NK-92 treated with Interleukin-12 subunit alpha and Interleukin-12 subunit beta, amount 100 ng/mL, for 24 hours (cell line): ENCODE measurements around the gene LIMS2.

Source experiments
- DNase-seq: peaks from one replicate; lab custom pipeline; 2025; lab: John Stamatoyannopoulos, UW

LIMS2 gene

DNA sequence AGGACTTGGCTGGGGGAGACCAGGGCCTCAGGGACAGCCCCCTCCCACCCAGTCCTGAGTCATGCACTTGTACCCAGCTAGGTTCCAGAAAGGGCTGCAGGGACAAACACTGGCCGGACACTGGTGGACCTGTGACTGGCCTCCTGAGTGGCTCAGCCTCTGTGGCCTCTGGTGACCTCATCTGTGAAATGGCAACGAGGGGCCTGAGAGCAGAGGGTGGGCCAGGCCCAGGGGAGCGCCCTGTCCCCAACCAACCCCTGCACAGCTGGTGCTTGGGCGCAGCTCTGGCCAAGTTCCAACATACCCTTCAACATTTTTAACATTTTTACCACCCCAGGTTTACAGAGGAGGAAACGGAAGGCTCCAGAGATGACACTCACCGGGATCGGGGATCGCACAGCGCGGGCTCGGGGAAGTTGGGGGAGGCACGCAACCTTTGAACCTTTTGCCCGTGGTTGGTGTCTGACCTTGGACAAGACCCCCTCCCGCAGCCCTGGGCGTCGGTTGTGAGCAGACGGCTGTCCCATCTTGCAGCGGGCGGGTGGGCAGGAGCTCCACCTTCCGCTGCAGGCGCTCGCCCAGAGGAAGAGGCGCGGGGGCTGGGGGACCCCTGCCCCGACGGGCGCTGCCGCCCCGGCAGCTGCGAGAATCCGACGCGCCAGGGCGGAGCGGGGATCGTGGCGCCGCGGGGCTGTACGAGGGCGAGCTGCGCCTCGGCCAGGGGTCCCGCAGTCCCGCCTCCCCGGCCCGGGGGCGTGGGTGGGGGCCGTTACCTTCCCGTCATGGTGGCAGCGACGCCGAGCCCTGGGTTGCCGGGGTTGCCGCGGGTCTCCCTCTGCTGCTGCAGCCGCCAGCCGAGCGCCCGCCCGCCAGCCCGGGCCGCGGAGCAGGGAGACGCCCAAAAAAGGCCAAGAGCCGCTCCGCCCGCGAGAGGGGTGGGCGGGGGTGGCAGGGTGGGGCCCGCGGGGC, 805 bp downstream of the LIMS2 start:
- DNase-seq, result no peak

DNA sequence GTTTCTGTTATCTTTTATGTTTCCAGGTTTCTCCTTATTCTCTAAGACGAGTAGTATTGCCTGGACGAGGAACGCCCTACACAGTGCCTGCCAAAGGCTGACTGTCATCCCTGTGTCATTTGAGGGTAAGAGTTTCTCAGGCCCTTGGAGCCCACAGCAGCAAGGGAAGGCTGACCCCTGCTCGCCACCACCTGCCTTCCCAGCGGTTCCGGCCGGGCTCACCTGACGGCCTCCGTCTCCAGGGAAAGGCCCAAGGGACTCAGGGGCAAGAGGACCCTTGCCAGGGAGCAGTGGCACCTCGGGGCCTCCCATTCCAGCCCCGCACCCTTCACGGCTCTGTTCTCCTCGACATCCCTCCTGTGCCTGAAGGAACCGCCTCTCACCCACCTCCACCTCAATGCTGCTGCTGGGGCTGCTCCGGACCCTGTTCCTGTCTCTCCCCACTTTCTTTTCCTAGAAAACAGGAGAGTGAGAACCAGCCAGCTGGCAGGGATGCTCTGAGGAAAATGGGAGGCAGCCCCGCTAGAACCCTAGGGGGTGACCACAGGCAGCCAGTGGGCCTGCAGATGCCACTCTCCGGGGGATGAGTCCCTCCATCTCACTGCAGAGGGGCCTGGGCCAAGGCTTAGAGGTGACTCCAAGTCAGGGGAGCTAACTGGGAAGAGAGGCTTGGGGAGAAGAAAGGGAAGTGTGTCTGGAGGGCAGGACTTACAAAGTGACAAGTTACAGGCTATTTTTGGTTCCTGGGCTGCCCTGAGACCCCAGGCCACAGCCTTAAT, 1.9 kb downstream of the LIMS2 start:
- no peak for DNase-seq

DNA sequence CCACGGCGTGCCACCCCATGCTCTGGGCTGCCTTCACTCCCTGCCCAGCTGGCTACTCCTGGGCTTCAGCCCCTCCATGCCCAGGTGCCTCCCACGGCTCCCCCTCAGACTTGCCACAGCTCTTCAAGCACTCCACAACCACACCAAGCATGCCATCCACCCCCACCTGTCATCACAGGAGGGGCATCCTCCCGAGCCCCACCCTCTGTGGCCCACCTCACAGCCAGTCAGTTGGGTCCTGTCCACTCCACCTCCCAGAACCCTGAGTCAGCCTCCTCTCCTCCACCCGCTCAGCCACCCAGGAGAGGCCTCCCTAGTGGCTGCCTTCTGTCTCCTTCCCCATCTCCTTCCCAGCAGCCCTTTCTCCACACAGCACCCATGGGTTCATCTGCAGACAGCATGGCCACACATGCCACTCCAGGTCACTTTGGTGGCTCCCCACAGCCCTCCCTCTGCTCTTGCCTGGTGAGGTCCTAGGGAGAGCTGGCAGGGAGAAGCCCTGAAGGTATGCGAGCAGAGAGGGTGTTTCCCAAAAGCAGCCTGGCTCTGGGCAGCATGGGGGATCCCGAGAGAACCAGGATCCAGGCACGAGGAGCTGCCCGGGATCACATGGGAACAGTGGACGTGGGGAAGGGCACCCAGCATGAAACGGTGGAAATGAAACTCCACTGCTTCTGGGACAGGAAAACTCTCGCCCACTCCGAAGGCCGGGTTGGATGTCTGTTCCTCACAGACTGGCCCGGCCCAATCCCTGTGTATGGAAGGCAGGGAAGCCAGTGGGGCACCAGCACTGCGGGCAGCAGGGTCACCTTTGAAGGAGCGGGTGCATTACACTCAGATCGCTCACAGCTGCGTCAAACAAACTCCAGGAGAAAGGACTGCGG, 2.7 kb downstream of the LIMS2 start:
- no peak for DNase-seq

DNA sequence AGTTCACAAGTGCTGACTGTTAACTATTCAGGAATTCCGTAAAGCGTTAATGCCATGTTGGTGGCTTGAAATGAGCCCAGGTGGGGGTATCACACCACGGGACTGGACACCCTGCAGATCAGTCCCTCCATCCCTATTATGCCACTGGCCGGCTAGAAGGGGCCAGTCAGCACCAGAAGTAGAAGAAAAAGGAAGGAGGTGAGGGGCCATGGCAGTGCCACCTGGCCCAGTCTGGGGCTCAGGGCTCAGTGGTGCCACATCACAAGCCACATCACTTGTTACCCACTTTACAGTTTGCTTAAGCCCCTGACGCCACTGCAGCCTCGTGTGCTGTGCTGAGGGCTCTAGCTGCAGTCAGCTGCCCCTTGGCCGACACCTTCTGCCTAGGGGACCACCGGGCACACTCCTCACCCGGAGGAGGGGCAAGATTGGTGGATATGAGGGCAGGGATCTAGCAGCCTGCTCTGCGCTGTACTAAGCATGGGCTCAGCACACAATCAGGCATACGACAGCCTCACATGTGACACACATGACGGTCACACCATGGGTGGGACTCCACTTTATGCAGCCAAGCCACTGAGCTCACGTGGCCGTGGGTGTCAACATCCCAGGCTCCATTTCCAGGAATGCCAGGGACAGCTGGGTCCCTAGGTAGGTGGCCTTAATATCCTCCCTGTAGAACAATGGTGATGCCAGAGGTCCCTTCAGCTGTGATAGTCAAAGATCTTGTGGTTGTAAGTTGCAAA, 3.6 kb downstream of the LIMS2 start:
- no peak for DNase-seq

DNA sequence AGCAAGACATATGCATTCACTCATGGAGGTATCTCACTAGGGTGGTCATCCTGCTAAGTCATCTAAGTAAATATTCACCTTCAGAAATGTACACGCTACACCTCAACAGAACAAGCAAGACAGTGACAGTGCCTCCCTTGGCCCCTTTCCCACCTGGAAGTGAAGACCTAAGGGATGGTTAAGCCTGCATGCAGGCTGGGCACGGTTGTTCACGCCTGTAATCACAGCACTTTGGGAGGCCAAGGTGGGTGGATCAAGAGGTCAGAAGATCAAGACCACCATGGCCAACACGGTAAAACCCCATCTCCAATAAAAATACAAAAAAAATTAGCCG, 4.4 kb downstream of the LIMS2 start:
- DNase-seq, result no peak

DNA sequence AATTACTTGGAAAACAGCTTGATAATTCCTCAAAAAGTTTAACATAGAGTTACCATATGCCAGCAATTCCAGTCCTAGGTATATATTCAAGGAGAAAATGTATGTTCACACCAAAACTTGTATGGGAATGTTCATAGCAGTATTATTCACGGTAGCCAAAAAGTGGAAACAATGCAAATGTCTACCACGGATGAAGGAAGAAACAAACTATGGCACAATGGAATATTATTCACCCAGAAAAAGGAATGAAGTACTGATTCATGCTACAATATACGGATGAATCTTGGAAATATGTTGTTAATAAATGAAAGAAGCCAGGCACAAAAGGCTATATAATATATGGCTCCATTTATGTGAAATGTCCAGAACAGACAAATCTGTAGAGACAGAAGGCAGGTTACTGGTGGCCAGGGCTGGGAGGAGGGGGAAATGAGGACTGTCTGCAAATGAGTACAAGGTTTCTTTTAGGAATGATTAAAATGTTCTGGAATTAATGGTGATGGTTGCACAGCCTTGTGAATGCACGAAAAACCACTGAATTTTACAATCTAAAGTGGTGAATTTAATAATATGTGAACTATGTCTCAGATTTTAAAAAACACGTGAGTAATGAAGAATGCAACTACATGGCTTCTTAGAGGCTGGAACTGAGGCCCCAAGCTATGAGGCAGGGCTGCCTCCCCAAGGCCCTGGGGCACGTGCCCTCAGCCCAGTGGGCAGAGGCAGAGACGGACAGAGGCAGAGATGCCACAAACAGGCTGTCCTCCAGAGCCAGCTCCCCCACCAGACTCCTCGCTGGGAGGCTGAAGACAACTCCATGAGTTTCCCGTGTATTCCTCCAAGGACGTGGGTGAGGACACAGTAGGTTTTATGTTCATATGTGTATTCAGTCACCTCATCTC, 5.0 kb downstream of the LIMS2 start:
- no peak for DNase-seq

DNA sequence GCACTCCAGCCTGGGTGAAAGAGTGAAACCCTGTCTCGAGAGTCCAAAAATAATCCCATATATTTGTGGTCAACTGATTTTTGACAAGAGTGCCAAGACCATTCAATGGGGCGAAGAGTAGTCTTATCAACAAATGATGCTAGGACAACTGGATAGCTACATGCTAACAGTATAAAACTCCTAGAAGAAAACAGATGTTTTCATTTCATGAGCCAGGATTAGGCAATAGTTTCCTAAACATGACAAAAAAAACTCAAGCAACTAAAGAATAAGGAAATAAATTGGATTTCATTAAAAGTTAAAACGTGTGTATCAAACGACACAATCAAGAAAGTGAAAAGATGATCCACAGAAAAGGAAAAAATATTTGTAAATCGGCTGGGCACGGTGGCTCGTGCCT, 6.3 kb downstream of the LIMS2 start:
- no peak for DNase-seq

DNA sequence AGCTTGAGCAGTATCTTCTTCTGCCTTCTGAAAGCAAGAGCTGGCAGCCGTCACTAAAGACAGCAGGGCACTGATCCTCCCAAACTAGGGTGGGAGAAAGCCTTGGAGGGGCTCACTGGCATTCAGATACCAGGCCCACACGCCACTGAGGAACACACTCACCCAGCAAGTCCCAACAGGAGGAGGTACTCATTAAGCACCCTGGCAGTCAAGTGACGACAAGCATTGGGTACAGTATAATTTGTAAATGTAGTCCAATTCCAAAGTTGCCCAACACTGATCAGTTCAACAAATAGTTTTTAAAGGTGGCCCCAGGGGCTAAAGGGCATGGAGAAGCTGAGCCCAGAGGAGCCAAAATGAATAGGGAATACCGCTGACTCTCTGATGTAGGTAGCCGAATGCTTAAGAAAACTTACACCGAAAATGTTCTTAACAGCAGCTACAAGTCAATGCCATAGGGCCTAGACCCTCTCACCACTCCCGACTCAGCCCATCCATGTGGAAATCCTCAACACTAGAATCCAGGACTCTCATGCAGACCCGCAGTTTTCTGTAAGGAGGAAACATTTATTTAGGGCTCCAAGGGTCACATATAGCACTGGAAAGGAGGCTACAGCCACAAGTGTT, 9.9 kb downstream of the LIMS2 start:
- DNase-seq, result no peak

DNA sequence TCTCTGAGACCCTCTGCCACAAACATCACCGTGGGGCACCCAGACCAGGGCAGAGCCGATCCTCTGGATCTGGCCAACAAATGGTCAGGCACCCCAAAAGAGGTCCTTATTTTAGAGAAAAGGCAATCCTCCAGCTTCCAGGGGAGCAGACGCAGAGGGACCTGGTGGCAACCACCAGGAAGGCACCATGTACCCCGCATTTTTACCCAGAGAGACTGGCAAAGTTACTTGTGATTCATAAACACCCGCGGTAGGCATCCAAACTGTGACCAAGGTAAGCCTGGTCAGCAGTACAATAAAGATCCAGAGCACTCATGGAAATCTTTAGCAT, 10.5 kb downstream of the LIMS2 start:
- no peak for DNase-seq

DNA sequence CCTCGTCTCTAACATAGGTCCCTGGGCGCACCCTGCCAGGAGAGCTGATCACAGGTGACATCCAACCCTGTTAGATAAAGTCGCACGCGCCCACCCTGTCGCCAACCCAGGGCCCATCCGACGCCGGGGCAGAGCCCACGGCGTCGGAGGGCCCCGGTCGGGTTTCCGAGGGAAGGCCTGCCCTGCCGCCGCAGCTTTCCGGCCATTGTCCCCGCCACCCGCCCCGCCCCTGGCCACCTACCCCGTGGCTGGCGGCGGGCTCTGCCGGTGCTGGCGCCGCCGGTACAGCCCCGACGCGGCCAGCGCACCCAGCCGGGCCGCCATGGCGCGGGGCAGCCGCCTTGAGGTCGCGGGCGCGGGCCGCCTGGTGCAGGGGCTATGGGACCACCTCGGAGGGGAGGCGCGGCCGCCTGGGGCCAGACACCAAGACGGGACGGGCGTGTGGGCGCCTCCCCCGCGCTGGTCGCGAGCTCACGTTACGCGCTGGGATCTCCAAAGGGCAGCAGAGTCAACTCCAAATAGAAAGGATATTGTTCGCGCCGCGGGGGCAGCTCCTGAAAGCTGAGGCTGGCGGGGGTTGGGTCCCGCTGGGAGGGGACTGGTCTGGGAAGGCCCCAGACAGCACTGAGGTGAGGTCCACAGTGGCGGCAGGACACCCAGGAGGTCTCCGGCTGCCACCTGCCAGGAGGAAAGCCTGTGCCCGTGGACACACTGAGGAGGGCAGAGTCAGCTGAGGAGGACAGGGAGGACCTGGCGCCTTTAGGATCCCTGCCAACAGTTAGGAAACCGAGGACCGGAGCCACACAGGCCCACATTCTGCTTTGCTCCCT, 11.1 kb downstream of the LIMS2 start:
- DNase-seq, result no peak

DNA sequence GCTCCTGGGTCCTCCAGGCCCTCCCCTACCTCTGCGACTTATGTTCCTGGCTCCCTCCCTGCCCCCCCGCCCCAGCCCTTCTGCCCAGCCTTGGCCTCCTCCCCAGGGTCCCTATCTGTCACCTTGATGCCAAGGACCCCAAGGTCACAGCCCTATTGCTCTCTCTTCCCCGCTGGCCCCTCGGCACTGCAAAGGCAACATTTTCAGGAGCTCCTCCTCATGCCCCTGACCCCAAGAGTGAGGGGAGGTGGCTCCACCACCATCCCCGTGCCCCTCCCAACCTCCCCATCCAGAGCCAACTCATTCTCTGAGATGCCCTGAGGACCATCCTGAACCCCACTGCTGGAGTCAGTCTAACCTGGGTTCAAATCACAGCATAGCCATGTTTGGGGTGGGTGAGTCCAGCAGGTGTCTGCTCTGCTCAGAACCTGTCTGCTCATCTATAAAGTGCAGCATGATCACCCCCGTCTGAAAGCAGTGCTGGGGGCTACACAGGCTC, 11.7 kb downstream of the LIMS2 start:
- no peak for DNase-seq

DNA sequence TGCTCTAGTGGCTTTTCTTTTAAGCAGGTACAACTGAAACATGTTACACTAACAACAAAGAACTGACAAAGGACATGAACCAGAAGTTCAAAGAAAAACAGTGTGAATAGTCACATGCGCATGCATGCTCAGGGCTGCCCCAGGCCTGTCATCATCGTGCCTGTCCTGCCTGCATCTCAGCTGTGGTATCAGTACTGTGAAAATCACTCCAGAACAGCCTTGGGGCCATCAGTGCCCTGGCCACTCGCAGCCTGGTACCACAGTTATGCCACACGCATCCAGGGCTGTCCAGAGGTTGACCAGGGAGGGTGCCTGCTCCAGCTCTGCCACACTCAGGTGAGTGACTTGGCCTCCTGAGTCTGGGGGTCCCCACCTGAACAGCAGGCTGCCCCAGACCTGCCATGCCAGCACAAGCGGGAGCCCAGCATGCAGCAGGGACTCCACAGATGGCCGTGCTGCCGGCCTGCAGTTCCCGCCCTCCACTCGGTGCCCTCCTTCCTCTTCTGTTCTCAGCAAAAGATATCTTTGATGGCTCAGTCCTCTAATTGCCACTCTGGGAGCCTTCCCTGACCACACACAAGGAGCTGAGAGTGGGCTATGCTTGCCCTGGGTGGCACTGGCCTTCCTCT, 12.3 kb downstream of the LIMS2 start:
- no peak for DNase-seq

DNA sequence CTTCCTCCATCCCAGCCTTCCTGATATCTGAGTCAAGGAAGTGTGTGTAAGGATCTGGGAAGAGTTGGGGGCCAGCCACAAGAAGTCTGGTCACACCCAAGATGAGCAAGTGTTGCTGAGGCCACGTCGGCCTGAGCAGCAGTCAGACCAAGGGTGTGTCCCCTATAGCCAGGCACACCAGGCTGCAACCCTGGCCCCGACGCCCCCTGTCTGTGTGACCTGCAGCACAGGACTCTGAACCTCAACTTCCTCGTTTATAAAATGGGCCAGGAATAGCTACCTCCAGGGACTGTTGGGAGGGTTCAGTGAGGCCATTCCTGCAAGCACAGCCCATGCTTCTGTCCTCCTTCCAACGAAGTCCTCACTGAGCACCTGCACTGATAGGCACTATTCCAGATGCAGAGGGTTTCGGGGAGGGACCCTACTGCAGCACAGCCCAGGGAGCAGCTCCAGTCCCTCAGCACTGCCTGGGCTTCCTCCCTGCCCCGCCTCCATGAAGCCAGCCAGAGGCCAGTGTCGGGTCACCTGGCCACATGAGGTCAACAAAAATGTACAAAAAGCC, 13.3 kb downstream of the LIMS2 start:
- no peak for DNase-seq

DNA sequence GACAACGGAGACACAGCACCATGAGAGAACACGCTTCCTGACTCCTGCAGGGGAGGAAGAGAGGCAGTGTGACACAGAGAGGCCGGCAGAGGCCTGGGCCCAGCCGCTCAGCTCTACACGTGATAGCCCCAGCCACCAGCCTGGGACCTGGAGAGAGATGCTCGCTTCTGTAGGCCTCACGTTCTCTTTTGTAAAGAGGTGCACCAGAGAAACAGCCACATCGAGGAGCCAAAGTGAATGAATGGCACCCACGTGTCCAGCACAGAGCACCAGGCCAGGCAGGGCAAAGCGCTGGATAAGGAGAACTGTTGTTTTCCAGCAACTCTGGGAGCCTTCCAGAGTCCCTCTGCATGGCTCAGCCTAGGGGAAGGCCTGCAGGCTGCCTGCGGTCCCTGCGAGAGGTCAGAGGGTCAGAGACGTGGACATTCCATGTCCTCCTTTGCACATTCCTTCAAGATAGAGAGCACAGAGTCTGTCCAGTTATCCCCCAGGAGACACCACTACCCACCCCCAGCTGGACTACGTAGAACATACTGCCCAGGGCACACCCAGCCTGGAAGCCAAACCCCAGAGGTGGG, 14.2 kb downstream of the LIMS2 start:
- no peak for DNase-seq

DNA sequence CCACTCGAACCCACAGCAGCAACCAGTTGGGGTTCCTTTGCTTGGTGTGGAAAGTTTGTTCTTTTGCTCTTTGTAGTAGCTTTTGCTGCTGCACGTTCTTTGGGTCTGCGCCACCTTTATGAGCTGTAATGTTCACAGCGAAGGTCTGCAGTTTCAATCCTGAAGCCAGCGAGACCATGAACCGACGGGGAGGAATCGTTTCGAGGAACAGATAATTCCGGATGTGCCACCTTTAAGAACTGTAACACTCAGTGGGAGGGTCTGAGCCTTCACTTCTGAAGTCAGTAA, 15.1 kb downstream of the LIMS2 start:
- no peak for DNase-seq

DNA sequence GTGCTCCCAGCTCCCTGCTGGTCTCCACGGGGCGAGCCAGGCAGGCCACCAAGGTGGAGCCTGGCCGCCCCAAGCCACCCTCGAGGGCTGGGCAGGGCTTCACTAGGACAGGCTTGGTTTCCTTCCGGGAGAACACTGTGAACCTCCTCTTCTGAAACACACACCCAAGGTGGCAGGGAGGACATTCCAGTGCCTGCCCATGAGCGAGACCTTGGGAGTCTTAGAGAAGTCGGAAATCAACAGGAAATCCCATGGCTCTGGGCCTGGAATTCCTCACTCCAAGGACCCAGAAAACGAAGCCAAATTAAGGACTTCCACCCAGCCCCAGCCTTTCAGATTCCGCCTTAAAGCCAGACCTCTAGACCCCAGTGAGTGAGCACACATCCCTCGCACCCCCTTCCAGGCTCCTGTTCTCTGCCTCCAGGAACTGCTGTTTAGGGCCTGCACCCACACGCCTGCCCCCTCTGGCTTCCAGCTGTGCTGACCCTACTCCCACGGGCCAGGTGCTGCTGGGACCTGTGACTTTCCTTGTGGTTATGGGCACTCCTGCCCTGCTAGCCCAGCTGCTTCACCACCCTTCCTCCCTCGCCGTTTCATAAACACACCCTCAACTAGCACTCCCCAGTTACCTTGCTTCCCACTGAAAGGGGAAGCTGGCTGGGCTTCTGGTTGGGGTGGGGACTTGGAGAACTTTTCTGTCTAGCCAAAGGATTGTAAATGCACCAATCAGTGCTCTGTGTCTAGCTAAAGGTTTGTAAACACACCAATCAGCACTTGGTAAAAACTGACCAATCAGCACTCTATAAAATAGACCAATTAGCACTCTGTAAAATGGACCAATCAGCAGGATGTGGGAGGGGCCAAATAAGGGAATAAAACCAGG, 15.7 kb downstream of the LIMS2 start:
- DNase-seq, result no peak
